Endothelial cell of hepatic sinusoid (primary cell): Measurements from ENCODE around the gene DCDC2.
"Not testable (repeated sequence)": the region's sequence is repeated elsewhere in the genome, so short reads cannot be mapped to it uniquely, and the experiment has no call there.

Source experiments
- in situ Hi-C: cut with HindIII; loops from 2 replicates; pipeline ENCODE4 v1.10.0; 2017; ENCODE audit warnings: low sequenced_read_pairs

DCDC2 gene

DNA sequence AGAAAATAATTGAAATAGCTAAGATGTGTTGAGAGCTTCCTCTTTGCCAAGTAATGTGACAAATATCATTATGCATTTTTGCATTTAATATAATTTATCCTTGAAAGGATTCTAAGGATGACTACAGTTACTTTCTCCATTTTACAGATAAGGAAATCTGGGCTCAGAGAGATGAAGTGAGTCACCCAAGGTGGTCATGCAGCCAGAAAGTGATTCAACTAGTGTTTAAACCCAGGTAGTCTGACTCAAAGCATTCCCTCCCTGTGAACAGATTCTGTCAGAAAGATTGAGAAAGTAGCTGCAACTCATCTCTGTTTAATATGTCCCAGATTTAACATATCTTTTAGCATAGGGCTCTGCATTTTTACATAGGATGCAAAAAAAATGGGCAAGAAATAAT lies 203.7 kb downstream of the DCDC2 start:
- in situ Hi-C loops: no loop called here

DNA sequence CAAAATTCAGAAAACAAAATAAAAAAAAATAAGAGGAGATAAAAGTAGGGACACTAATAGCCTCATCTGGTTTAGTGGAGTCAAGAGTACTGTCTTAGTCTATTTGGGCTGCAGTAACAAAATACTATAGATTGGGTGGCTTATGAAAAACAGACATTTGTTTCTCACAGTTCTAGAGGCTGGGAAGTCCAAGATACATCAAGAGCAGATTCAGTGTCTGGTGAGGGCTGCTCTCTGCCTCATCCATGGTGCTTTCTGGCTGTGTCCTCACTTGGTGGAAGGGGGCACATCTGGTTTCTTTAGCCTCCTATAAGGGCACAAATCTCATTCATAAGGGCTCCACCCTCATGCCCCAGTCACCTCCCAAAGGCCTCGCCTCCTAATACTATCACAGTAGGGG lies 205.8 kb downstream of the DCDC2 start:
- in situ Hi-C loops: no loop called here

DNA sequence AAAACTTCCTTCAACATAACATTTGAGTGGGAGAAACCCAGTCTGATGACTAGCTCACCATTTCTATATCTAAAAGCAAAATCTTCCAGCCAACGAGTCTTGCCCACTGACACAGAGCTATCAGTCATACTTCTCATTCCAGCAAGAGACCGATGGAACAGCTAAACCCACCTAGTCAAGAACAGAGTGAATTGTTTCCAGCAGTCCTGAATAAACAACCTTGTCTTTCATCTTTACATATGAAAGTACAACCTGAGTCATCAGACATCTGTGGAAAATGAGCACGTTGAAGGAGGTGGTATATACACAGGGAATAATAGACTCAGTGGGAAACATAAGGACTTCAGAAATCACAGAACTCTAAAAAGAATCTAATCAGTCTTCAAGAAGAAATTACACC lies 208.0 kb downstream of the DCDC2 start:
- in situ Hi-C loops: no loop called here

DNA sequence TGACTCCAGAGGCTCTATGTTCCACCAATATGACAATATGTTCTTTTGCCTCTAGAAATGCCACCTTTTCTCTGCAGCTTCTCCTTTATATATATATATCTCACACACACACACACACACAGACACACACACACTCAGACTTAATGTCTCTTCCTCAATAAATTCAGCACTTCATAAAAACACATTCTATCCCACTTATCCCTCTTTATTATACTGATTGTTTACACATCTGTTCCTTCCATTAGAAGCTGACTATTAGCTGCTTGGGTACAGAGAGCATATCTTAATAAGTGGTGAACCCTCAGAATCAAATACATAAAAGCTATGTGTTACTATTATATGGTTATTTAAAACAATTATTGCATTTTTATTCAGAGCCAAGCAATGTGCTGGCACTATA lies 208.6 kb downstream of the DCDC2 start:
- in situ Hi-C loops: no loop called here

DNA sequence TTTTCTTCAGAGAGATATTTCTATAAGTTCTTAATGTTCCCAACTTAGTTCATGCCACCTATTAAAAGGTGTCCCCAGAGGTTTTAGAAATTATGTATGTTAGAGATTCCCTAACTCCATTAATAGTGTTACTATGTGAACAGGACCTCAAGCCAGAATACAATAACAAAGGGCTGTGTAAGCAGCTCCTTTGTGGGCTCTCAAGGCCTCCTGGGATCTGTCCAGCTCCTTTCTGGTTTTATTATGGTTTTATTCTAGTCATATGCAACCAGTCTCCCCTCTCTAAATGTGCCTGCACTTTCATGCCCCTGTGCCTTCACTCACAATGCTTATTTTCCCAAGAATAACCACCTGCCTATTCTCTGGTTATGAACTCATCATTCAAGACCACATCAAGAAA lies 209.2 kb downstream of the DCDC2 start:
- in situ Hi-C loops: no loop called here

DNA sequence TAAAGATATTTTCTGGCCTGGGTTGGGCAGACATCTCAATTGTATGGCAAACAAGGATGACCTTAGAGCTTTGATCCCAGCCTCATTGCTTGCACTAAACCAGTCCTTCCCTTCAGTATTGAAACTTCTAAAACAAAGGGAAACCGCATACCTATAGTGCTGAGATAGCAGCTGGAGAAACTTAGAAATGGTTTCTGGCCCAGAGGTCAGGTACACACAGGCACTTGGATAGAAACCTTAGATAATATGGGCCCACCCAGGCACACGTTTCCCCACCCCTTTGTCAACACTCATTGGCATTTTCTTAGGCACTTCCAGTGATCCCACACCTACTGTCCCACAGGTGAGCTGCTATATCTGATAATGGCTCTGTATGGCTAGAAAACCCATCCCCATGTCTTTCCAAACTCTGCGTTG lies 209.7 kb downstream of the DCDC2 start:
- in situ Hi-C loops: no loop called here

DNA sequence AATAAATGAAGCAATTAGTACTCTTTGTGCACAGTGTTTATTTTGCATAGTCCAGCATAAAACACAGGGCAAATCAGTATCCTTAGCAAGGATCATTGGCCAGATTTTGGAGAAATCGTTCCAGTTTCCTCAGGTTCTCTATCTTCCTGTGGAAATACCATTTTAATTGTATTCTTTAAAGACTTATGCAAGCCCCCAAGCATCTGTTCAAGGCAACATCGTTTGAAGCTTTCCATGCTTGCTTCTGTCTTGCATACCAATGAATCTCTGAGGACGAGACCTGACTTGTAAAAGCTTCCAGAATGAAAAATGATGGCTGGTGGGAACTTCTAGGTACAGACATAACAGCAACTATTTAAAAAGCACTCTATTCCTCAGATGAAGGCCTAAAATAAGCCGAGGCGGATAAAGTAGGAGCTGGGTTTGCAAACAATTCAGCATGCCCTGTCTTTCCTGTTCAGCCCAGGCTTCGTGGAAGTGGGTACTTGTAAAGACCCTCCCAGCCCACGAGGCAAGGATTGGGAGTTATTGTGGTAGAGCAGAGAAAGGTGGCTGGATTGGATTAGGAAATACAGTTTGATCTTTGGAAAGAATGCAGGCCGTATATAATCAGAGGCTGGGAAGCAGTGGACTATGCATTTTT lies 210.2 kb downstream of the DCDC2 start:
- in situ Hi-C loops: no loop called here

DNA sequence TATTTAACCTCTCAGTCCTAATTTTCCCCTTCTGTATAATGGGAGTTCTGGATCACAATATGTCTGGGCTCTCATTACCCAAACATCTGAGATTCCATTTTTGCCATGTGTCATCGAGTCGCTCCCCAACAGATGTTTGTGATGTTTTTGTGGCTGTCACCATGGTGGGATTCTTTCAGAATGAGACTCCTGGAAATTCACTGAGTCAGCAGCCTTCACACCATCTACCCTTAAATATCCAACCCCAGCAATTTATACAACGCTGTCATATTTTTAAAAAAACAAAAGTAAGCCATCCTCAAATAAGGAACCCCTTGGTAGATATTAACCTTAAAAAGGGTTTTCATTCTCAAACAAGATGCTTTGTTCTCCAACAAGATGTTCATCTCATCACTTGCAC lies 211.0 kb downstream of the DCDC2 start:
- in situ Hi-C loops: no loop called here

DNA sequence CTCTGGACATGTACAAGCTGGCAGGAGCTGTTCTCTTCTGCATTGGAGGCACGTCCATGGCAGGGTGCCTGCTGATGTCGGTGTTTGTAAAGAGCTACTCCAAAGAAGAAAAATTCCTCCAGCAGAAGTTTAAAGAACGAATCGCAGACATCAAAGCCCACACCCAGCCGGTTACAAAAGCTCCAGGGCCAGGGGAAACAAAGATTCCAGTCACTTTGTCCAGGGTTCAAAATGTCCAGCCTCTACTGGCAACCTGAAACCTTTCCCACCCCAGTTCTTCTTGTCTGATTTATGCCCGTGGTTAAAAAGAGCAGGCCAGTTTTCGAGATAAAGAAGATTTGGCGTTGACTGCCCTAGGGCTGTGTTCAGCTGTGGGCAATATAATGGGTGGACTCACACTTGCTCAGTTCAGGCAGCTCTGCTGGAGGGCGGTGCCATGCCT lies 212.1 kb downstream of the DCDC2 start:
- in situ Hi-C loops: no loop called here

DNA sequence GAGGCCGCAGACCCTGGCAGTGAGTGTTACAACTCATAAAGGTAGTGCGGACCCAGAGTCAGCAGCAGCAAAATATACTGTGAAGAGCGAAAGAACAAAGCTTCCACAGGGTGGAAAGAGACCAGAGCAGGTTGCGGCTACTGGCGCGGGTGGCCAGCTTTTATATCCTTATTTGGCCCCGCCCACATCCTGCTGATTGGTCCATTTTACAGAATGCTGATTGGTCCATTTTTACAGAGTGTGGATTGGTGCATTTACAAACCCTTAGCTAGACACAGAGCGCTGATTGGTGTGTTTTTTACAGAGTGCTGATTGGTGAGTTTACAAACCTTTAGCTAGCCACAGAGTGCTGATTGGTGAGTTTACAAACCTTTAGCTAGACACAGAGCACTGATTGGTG lies 215.1 kb downstream of the DCDC2 start:
- in situ Hi-C loops: not testable (repeated sequence)

DNA sequence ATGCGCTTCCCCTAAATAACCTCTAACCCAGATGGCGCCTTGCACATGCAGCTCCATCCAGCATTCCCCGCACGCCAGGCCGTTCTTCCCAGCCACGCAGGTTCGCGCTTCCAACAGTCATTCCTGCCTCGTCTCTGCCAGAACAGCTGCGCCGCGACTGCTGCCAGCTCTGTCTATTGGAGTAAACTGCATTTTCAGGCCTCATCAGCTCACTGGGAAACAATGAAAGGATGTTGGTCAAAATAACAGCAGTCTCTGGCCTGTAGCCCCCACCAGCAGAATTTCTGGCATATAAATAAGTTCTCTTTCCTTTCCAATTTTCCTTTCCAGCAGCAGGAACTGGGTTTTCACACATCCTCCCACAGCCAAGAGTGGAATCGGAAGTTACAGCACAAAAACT lies 217.3 kb downstream of the DCDC2 start:
- in situ Hi-C loops: no loop called here

DNA sequence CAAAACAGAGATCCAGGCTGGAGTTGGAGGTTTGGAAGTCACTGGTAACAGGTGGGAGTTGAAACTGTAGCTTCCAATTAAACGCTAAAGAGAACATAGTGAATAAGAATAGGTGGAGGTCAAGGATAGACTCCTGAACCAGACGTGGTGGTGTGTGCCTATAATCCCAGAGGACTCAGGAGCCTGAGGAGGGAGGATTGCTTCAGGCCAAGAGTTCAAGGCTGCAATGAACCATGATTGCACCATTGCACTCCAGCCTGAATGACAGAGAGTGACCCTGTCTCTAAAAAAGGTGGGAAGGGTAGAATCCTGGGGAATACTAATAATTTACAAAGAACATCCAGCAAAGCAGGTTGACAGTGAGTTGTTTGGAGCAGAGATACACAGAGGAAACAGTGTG lies 218.2 kb downstream of the DCDC2 start:
- in situ Hi-C loops: no loop called here

DNA sequence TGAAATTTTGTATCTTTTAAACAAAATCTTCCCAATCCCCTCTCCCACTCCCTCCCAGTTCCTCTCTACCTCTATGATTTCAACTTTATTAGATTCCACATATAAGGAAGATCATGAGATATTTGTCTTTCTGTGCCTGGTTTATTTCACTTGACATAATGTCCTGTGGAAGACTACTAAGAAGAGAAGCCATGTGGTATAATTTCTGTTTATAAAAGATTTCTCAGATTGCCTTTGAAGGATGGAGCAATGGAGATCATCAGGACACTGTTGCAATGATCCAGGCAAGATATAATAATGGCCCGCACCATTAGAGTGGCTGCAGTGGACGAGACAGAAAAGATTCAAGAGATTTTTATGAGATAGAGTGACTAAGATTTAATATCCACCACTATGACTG lies 218.8 kb downstream of the DCDC2 start:
- in situ Hi-C loops: no loop called here

DNA sequence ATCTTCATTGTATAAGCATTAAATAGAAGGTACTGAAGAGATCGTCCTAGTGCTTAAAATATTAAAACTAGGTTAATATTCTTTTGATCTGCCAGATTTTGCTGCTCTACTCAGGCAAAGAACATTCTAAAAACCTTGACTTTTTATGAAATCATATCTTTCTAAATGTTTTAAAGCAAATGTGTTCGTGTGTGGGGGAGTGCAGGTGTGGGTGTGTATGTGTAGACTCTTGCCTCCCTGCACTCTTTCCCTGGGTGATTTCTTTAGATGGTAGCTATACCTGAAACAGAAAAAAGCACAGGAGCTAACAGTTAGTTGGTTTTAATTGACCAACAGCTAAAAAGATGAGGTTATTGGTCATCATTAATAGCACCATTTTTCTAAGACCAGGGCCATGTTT lies 226.1 kb downstream of the DCDC2 start:
- in situ Hi-C loops: no loop called here

DNA sequence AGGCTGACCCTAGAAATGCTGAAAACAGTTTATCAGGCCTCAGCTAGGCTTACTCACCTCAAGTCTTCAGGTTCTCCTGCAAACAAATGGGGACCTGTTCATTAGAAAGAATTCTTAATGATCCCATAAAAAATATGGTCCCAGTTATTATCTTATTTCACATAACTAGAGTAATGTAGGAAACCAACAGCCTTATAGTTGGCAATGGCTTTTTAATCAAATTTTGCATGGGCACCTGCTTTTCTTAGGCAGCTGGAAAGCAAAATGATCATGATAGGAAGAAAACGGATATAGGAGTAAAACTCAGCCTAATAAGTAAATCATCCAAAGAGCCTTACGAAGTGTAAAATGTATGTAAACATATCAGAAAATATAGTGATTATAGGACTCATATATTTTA lies 230.5 kb downstream of the DCDC2 start:
- in situ Hi-C loops: no loop called here

DNA sequence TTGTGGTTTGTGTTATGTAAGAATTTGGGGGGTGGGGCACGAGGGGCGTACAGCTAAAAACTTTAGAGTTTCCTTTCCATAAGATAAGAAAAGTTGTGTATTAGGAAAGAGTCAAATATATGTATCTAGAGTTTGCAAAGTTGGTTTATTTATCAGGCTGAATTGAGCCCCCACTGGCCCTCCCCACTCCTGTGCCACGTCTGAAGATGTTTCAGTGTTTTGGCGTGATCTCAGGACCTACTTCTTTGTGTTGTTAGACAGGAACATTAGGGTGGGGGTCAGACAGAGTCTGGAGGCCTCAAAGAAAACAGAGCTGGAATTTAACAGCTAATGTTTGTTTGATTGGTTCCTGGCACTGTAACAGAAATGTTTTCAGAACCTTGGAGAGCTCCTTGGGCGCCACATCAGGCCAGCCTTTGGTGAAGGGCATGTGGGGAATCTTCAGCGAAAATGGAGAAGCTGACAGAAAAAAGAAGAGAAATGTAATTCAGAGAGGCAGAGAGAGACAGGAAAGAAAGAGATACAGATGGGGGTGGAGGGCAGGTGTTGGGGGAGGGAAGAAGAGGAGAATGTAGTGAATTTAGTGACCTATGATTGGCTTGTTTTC lies 231.2 kb downstream of the DCDC2 start:
- in situ Hi-C loops: no loop called here

DNA sequence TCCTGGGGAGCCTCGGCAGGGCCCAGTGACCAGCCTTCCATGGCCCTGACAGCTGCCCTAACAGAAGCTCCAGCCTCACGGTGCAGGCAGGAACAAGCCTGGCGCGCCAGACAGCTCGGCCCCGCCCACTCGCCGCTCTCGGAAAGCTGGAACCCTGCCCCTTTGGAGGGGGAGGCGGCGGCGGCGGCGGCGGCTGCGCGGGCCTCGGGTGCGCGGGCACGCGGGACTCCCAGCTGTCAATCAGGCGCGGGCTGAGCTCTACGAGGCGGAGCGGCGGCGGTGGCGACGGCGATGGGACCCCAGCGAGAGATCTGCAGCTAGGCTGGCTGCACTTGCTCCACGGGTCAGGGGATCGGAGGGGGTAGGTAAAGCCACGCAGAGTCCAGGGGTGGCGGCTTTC lies 231.9 kb downstream of the DCDC2 start, which contains the start of gene NRSN1:
Gene NRSN1, plus strand, starts transcription at position 236 of the 400 bp plus-strand sequence. CDS start 8,113 bp downstream, outside the sequence.
- in situ Hi-C loops: no loop called here

DNA sequence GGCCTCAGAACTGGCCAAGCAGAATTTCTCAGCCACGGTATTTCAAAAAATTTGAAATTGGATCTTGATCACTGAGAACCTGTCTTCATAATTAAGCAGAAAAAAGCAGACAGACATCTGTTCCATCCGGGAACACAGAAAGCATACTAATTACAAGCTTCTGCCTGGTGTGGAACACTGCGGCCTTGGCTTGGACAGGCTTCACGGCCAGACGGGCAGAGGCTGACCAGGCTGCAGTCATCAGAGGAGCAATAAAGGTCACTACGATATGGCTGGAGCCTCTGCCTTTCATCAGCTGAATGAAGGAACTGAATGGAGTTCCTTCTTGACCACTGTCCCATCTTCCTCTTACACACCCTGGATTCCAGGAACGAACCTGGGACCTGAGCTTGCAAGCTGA lies 235.7 kb downstream of the DCDC2 start:
- in situ Hi-C loops: no loop called here
